NK-92 treated with Interleukin-12 subunit alpha and Interleukin-12 subunit beta, amount 100 ng/mL, for 24 hours (cell line): Measurements from ENCODE around the gene DPP7.
A peak's percentile ranks its signal among the peaks of the same experiment; 100 is the strongest.

ENCODE experiments used
- DNase-seq: peaks from one replicate; lab custom pipeline; 2025; lab: John Stamatoyannopoulos, UW

The DPP7 gene

DNA sequence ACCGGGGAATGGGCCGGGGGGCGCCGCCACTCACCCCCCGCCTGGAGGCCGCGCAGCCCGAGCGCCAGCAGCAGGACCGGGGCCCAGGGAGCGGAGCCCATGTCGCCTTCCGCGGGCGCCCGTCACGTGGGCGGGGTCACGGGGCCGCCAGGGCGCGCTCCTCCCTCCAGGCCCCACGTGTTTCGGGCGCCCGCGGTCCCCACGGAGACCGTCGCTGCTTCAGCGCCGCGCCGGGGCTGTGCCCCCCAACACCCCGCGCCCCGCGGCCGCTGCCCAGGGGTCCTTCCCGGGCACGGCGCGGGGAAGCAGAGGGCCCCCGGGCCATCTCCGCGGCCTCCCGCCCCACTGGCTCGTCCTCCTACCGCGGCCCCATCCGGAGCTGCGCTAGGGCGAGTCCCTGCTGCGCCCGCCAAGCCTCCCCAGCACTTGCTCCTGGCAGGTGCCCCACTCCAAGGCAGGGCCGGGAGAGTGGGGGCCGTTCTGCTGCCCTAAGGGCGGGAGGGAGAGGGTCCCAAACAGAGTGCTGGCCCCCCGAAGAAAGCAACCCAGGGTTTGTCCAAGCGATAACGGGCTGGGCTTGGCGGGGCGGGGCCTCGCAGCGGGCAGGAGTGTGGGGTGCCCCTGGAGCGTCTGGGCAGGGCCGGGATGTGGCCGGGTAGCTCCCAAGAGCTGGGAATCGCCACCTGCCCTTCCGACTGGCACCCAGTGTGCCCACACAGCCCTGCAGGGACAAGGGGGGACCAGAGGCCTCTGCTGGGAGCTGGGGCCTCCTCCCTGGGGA lies at the start of gene DPP7:
DPP7 (minus strand) TSS at position 121 of the 781 bp plus-strand sequence; CDS start at position 101, 20 bp downstream.
- peak; percentile 39 for DNase-seq

DNA sequence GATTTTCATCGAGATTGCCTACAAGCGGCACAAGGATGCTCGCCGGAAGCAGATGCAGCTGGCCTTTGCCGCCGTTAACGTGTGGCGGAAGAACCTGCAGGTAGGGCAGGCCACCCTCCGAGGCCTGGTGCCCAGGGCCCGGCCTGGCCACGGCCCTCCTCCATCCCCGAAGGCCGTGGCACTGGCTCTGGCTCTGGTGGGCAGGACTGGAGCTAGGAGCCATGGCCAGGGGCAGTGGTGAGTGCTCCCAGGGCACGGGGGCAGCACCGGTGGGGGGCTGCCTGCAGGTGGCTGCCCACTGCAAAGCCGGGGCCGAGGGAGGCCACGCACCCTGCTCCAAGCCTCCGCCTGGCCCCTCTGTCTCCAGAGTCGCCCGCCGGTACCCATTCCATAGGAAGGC lies 49.3 kb upstream of the DPP7 start:
- no peak for DNase-seq

DNA sequence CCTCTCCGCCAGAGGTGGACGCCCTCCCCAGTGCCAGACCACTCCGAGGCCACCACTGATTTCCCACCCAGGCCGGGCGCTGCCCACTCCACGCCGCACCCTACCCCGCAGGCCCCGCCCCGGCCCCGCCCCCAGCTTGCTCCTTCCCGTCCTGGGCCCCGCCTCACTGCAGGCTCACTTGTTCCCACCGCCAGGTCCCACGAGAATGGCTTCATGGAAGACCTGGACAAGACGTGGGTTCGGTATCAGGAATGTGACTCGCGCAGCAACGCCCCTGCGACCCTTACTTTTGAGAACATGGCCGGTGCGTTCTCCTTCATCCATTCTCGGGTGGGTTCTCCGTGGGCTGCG lies 48.8 kb upstream of the DPP7 start:
- DNase-seq = no peak

DNA sequence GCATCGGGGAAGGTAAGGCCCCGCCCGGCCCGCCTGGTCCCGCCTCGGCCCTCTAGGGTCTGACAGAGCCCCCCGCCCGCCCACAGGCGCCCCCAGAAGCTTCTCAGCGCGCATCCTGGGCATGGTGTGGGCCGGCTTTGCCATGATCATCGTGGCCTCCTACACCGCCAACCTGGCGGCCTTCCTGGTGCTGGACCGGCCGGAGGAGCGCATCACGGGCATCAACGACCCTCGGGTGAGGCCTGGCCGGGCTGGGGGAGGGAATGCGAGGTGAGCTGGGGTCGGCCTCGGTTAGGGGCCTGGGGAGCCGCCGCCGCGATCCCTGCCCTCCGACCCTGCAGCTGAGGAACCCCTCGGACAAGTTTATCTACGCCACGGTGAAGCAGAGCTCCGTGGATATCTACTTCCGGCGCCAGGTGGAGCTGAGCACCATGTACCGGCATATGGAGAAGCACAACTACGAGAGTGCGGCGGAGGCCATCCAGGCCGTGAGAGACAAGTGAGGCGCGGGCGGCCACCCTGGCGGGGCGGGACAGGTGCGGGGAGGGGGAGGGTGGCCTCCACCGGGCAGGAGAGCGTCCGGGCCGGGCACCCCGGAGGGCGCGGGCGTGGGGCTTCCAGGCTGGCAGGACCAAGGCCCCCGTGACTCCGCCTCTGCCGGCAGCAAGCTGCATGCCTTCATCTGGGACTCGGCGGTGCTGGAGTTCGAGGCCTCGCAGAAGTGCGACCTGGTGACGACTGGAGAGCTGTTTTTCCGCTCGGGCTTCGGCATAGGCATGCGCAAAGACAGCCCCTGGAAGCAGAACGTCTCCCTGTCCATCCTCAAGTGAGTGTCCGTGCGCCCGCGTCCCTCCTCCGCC lies 48.2 kb upstream of the DPP7 start:
- no peak for DNase-seq

DNA sequence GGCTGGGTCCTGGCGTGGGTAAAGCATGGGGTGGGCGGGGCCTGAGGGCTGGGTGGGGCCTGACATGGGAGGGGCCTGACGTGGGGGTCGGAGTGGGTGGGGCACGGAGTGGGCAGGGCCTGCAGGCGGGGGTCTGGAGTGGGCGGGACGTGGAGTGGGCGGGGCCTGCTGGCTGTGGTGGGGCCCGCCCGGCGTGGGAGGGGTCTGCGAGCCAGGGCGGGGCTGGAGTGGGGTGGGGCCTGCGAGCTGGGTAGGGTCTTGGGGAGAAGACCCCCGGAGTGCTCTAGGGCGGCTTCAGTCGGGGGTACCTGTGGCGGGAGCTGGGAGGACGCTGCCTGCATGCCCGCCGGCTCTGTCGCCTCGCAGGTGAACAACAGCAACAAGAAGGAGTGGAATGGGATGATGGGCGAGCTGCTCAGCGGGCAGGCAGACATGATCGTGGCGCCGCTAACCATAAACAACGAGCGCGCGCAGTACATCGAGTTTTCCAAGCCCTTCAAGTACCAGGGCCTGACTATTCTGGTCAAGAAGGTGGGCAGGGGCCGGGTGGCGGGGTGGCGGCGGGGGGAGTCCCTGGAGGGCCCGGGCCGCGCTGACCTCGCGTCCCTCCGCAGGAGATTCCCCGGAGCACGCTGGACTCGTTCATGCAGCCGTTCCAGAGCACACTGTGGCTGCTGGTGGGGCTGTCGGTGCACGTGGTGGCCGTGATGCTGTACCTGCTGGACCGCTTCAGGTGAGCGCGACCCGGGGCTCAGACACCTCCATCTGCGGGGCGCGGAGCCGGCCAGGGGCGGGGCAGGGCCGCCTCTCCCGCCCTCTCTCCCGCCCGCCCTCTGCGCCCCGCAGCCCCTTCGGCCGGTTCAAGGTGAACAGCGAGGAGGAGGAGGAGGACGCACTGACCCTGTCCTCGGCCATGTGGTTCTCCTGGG lies 47.3 kb upstream of the DPP7 start:
- DNase-seq = no peak

DNA sequence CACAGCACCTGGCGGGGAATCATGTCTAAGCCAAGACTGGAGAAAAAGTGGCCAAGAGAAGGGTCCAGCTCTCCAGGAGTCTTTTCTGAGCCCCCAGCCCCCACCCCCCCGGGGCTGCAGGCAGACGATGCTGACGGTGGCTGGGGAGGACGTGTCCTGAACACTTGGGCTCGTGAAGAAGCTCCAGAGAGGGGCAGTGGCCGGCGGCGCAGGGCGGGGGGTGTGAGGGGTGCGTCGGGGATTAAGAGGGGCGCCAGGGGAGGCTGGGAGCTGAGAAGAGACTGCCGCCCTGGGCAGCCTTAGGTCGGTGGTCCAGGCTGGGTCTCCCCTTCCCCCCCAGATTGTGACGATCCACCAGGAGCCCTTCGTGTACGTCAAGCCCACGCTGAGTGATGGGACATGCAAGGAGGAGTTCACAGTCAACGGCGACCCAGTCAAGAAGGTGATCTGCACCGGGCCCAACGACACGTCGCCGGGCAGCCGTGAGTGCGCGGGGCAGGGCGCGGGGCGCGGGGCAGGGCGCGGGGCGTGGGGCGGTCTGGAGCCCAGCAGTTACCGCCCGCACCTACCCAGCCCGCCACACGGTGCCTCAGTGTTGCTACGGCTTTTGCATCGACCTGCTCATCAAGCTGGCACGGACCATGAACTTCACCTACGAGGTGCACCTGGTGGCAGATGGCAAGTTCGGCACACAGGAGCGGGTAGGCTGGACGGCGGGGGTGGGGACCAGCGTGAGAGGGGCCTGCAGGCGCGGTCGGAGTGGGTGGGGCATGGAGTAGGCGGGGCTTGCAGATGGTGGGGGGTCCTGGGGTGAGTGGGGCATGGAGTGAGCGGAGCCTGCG lies 46.4 kb upstream of the DPP7 start:
- no peak for DNase-seq

DNA sequence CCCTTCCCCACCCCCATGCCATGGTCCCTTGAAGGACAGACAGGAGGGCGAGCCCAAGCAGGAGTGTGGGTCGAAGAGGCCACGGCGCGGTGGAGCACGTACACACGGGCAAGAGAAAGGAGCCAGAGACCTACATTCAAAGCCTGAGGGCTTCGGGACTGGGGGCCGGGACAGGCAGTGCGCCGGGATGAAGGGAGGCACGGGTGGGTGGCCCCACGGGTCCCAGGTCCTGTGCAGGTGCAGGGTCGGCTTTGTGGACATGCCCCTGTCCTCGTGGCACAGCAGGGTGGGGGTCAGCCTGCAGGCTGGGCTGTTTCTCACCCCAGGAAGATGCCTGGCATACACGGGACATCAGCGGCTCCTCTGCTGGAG lies 45.5 kb upstream of the DPP7 start:
- DNase-seq = no peak

DNA sequence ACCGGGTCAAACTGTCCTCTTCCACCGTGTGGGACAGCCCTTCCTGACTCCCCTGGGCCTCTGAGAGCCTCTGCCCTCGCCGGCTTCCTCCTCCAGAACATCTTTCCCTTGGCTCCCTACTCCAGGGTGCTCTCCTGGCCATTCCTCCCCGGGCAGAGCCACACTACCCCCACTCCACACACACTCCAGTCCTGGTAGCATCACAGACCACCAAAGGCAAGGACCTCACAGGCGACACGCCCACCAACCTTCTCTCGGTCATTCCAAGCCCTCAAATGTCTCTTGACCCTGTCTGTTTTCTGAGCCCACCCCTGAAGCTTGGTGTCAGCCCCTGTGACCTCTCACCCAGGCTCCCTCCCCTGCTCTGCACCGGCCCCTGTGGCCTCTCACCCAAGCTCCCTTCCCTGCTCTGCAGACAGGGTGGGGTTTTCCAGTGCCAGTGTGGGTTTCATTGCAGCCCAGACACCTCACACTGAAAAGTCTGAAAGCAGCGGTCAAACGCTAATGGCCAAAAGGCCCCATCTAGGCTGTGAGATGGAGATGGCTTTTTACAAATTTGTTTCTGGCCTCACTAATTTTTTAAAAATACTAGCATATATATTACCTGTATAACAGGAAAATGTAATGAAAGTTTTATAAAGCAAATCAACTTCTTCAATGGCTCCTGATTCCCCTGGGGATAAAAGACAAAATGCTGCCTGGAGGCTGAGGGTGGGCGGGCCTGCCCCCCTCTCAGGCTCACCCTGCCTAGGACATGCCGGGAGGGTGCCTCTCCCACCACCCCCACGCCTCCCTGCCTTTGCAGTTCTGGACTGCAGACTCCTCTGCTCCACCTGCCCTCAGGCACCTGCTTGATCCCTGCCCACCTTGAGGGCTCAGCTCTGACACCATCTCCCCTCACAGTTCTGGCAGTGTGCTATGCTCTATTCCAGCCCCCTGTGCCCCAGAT lies 44.8 kb upstream of the DPP7 start:
- no peak for DNase-seq

DNA sequence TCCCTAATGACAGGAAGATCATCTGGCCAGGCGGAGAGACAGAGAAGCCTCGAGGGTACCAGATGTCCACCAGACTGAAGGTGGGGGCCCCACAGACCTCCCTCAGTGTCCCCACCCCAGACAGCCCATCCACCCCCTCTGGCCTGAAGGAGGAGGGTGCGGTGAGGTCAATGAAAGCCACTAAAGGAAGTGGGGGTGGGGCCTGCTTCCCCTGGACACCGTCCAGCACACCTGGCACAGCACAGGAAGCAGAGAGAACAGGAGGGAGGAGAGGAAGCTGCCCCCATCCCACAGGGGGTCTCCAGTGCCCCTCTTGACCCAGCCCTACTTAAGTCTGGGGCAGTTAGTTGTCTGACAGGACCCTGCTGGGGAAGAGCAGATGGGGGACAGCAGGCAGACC lies 44.1 kb upstream of the DPP7 start:
- no peak for DNase-seq

DNA sequence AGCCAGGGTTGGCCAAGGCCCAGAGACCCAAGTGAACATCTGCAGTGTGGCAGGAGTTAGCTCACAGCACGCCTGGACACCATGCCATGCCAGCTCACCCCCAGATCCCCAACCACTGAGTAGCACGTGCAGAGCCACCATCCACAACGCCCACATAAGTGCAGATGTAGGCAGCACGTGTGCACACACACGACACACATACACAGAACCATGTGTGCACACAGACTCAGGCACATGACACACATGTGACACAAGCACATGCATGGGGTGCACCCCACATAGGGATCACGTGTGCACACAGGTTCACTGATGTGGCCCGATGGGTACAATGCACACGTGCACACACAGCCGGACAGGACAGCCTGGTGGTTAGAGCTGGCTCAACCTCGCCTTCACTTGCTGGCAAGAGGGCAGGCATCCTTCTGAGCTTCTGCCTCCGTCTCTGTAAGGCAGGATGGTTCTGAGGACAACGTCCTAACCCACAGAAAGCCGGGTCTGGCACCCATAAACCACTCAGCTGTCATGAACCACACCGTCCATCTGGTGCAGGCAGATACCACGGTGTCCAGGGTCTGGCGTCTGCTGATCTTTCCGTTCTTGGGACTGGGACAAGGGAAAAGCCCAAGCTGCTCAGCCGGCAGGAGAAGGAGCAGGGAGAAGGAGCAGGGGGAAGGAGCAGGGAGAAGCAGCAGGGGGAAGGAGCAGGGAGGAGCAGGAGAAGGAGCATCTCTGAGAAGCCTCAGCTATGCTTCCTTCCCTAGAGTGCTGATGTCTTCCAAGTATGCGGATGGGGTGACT lies 43.3 kb upstream of the DPP7 start:
- no peak for DNase-seq

DNA sequence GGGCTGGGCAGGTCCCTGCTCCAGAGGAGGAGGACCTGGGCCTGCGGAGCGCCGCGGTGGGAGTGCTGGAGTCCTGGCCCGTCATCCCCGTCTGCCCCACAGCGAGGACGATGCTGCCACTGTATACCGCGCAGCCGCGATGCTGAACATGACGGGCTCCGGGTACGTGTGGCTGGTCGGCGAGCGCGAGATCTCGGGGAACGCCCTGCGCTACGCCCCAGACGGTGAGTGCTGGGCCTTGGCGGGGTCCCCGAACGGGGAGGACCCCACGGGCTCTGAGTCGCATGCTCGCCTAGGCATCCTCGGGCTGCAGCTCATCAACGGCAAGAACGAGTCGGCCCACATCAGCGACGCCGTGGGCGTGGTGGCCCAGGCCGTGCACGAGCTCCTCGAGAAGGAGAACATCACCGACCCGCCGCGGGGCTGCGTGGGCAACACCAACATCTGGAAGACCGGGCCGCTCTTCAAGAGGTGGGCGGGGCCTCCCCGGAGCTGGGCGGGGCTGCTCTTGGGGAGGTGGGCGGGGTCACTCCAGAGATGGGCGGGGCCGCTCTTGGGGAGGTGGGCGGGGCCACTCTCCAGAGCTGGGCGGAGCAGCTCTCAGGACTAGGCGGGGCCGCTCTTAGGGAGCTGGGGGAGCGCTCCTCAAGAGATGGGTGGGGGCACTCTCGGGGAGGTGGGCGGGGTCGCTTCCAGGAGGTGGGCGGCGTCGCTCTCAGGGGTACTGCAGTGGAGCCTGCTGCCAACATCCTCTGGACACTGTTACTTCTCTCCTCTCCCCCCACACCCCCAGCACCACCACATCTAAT lies 42.2 kb upstream of the DPP7 start:
- DNase-seq = no peak

DNA sequence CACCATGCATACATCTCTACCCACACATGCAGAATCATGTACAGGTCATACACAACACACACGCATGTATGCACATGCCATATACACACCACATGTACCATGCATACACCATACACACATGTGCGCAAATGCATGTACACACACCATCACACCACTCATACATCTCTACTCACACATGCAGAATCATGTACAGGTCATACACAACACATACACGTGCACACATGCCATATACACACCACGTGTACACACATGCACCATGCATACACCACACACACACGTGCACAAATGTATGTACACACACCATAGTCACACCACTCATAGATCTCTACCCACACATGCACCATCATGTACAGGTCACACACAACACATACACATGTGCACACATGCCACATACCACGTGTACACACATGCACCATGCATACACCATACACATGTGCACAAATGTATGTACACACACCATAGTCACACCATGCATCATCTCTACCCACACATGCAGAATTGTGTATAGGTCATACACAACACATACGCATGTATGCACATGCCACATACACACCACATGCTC lies 38.4 kb upstream of the DPP7 start:
- DNase-seq = no peak

DNA sequence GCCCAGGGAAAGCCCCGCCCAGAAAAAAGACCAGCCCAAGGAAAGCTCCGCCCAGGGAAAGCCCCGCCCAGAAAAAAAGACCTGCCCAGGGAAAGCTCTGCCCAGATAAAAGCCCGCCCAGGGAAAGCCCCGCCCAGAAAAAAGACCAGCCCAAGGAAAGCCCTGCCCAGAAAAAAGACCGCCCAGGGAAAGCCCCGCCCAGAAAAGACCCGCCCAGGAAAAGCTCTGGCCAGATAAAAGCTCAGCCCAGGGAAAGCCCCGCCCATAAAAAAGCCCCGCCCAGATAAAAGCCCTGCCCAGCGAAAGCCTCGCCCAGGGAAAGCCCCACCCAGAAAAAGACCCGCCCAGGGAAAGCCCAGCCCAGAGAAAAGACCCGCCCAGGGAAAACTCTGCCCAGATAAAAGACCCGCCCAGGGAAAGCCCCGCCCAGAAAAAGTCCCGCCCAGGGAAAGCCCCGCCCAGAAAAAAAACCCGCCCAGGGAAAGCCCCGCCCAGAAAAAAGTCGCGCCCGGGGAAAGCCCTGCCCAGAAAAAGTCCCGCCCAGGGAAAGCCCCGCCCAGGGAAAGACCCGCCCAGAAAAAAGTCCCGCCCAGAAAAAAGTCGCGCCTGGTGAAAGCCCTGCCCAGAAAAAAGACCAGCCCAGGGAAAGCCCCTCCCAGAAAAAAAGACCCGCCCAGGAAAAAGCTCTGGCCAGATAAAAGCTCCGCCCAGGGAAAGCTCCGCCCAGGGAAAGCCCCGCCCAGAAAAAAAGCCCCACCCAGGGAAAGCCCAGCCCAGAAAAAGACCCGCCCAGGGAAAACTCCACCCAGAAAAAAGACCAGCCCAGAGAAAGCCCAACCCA lies 36.3 kb upstream of the DPP7 start:
- no peak for DNase-seq

DNA sequence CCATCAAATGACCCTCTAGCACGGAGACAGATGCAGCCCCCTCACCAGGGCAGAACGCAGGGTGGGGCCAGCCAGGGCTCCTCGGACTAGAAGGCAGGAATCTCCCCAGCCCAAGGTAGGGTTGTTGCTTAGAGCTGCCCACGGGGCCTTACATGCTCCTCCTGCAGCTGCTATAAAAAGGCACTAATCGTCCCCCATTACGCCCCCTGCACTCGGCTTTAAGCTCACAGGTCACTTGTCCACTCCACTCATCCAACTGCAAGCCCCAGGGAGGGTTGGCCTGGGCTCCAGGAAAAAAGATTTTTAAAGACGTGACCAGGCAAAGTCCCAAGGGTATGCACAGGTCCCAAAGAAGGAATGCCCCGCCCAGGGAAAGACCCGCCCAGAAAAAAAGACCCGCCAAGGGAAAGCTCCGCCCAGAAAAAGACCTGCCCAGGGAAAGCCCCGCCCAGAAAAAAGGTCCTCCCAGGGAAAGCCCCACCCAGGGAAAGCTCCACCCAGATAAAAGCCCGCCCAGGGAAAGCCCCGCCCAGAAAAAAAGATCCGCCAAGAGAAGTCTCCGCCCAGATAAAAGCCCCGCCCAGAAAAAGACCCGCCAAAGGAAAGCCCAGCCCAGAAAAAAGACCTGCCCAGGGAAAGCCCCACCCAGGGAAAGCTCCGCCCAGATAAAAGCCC lies 35.5 kb upstream of the DPP7 start:
- no peak for DNase-seq

DNA sequence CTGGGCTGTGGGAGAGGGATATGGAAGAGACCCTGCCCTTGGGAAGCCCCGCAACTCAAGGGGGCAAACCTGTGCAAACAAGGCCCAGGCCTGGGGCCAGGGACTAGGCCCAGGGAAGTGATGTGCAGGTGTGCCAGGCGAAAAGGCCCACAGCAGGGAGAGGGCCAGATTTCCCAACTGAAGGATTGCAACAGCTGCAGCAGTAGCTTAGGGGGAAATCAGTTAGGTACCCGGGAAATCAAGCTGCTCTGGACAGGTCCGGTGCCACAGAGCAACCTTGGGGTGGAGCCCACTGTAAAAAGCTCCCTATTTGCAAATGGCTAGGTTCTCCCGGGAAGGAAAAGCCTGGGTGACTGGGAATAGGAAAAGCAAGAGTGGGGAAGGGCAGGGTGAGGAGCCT lies 34.8 kb upstream of the DPP7 start:
- DNase-seq = no peak

DNA sequence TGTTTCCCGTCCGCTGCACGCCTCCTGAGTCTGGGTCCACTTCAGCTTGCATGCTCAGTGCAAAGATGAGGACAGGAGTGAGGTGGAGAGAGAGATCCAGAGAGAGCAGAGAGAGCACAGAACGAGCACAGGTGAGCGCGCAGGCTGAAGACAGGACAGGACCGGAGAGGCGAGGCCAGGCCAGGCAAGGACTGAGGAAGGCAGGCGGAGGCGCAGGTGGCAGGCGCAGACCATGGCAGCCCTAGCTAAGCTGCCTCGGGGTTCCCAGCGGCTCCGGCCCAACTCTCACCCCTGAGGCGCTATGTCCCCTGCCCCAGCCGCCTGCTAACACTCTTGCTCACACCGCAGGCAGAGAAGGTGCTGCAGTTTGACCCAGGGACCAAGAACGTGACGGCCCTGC lies 34.1 kb upstream of the DPP7 start:
- no peak for DNase-seq

DNA sequence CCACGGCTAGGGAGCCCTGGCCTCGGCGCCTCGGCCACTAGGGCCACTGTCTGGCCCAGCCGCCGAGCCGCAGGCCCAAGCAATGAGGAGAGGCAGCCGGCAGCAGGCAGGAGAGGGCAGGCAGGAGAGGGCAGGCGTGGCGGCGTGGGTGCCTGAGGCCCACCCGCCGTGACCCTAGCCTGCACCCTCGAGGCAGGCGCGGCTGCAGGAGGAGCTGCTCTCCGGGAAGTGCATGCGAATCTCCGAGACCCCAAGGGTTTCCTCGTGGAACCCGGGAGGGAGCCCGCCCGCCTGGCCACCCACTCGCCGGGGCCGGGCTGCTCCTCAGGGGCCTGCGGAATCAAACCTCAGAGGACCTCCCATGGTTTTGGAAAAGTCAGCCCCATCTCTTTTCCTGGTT lies 33.7 kb upstream of the DPP7 start:
- no peak for DNase-seq
